Measurements from ENCODE around the gene TTC7B. TPM values are rescaled to one million over a fixed set of nuclear protein-coding genes. Genes with fewer than 3 reads are reported as not detected.

The TTC7B gene
- total RNA-seq, 1 donor: 24.9 TPM

DNA sequence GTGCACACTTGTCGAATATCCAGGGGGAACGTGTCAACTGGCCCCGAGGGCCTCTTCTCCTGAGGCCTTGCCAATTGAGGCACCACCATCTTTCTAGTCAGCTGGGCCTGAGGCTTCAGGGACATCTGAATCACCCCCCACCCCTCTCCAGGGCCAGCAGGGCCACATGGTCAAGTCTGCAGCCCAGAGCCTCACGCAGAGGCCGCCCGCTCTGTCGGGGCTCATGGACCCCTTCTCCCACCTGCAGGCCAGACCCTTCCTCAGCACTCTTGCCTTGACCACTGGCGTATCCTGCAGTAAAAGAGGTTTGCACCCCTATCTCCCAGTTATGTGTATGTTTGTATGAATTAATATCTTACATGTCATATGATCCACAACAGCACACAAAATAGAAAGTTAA, 237.1 kb downstream of the TTC7B start:
- TF ChIP-seq, protein P1, sequence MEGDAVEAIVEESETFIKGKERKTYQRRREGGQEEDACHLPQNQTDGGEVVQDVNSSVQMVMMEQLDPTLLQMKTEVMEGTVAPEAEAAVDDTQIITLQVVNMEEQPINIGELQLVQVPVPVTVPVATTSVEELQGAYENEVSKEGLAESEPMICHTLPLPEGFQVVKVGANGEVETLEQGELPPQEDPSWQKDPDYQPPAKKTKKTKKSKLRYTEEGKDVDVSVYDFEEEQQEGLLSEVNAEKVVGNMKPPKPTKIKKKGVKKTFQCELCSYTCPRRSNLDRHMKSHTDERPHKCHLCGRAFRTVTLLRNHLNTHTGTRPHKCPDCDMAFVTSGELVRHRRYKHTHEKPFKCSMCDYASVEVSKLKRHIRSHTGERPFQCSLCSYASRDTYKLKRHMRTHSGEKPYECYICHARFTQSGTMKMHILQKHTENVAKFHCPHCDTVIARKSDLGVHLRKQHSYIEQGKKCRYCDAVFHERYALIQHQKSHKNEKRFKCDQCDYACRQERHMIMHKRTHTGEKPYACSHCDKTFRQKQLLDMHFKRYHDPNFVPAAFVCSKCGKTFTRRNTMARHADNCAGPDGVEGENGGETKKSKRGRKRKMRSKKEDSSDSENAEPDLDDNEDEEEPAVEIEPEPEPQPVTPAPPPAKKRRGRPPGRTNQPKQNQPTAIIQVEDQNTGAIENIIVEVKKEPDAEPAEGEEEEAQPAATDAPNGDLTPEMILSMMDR (IDR thresholded peaks at IDR 0.05; ENCODE audit: insufficient read depth, low read length): no peak
- no peak for DNase-seq (ENCODE audit: low read depth)
- H3K4me3 ChIP-seq (ENCODE audit: low read depth, low read length): no peak overlapping the region

DNA sequence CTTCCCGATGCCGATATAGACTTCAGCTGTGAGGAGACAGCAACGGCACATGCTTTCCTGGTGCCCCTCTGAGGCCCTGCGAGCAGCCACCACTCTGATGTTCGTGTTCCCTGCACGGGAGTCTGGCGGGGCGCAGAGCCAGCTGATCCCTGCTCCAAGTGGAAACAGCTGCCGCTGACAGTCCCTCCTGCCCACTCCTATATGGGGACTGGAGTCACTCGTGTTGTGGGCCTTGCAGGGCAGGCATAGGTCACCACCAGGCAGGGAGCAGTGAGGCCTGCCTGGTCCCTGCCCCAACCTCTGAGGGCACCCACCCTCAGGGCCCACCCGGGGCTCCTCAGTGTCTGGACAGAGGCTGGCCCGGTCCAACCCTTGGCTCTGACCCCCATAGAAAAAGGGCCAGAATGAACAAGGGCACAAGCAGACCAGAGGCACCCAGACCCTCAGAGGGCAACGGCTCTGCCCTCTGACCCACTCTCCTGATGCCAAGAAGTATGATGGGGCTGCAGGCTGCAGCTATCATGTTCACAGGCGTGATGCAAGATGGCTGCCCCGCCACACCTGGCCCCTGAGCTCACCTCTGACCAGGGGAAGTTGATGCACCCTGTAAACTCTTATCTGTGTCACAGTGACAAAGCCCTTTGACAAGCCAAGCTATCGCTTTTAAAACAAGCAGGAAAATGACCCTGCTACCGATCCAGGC, 237.8 kb downstream of the TTC7B start:
- TF ChIP-seq, protein P1 (IDR thresholded peaks at IDR 0.05; ENCODE audit: insufficient read depth, low read length): no peak
- no peak for DNase-seq (ENCODE audit: low read depth)
- H3K4me3 ChIP-seq (ENCODE audit: low read depth, low read length): no peak overlapping the region

DNA sequence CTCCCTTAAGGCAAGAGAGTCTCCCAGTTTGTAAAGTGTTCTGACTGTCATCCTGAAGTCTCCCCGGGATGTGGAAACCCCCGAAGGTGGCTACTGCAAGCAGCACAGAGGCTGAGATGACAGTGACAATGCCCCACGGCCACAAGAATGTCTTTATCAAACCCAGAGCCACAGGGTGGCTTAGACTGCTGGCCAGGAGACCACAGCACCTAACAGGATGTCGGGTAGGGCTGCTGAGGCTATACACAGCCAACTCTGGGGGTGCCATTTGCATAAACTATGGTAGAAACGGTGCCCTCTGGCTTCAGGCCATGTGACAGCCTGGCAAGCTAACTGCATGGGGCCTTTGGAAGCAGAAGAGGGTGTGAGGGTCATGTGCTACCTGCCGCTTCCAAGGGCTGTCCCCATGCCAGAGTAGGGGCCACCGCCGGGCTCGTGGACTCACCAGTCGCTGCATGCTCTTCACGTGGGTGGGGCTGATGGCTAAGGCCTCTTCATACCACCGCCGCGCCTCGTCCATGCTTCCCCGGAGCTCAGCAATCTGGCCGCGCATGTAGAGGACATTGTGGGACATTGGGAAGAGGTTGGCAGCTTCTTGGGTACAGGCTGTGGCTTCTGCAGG, 238.5 kb downstream of the TTC7B start:
- DNase-seq (ENCODE audit: low read depth): no peak
- TF ChIP-seq, protein P1 (IDR thresholded peaks at IDR 0.05; ENCODE audit: insufficient read depth, low read length): no peak
- no peak overlapping the region for H3K4me3 ChIP-seq (ENCODE audit: low read depth, low read length)

DNA sequence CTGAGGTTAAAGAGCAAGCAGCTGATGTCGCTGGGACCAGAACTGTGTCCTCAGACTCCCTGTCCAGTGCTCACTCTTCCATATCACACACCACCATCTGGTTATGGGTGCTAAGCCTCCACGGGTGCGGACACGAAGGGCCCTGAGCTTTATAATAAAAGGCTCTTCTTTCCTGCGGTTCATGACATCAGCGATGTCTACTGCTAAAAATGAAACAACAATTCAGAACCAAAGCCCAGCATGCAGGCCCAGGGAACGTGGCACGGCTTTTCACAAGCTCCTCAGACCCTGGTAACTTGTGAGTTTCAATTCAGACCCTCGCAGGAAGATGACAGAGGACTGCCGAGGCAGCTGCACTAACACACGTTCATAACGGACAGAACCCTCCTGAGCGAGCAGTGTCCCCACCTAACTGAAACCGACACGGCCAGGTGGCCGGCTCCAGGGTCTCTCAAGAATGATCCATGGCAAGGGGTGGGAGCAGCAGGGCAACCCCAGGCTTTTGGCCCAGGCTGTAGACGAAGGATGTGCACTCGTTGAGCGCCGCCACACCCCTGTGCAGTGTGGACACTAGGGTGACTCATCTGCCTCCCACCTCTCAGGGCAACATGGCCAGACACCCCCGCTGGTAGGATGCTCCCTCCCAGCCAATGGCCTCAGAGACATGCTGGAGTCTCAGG, 239.1 kb downstream of the TTC7B start:
- TF ChIP-seq, protein P1 (IDR thresholded peaks at IDR 0.05; ENCODE audit: insufficient read depth, low read length): no peak
- DNase-seq (ENCODE audit: low read depth): no peak
- H3K4me3 ChIP-seq (ENCODE audit: low read depth, low read length): no peak overlapping the region

DNA sequence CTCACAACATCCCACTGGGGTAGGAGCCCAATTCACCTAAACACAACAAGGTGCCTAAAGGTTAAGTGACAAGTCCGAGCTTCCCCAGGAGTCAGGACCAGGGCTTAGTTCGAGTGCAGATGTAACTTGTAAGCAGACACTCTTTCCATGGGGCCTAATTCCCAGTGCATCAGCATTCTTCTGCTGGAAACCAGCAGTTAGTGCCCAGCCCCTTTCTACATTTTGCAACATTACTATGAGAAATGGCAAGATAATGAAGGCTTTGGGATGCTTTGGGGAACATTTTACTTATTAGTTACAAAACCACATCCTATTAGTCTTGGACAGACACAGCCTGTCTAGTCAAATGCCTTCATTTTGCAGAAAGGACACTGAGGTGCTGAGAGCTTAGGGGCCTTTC, 239.6 kb downstream of the TTC7B start:
- DNase-seq (ENCODE audit: low read depth): peak; percentile 23
- TF ChIP-seq, protein P1 (IDR thresholded peaks at IDR 0.05; ENCODE audit: insufficient read depth, low read length): no peak
- no peak overlapping the region for H3K4me3 ChIP-seq (ENCODE audit: low read depth, low read length)

DNA sequence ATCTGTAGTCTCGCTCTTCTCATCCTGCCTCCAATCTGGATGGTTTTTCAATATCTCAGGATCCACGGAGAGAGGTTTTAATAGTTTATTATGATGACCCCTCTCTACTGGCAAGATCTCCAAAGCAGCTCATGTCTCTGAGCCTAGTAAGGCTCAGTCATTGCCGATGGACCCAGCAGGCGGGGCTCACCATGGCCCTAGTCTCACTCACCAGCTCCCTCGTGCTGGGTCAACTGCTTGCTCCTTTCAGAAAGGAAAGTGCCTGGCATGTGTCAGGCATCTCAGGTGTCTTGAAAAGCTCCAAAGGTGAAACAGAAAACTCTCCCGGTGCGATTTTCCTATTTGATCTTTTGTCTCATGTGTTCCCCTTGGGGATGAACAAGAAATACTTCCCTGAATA, 240.4 kb downstream of the TTC7B start:
- TF ChIP-seq, protein P1 (IDR thresholded peaks at IDR 0.05; ENCODE audit: insufficient read depth, low read length): no peak
- no peak for DNase-seq (ENCODE audit: low read depth)
- no peak overlapping the region for H3K4me3 ChIP-seq (ENCODE audit: low read depth, low read length)
